HS-27A (cell line): Measurements from ENCODE around the gene IRX5.

Source experiments
- DNase-seq: peaks from one replicate; pipeline ENCODE4 v3.0.0-alpha.2; 2012; ENCODE audit warnings: low read depth, missing footprints

IRX5 gene

DNA sequence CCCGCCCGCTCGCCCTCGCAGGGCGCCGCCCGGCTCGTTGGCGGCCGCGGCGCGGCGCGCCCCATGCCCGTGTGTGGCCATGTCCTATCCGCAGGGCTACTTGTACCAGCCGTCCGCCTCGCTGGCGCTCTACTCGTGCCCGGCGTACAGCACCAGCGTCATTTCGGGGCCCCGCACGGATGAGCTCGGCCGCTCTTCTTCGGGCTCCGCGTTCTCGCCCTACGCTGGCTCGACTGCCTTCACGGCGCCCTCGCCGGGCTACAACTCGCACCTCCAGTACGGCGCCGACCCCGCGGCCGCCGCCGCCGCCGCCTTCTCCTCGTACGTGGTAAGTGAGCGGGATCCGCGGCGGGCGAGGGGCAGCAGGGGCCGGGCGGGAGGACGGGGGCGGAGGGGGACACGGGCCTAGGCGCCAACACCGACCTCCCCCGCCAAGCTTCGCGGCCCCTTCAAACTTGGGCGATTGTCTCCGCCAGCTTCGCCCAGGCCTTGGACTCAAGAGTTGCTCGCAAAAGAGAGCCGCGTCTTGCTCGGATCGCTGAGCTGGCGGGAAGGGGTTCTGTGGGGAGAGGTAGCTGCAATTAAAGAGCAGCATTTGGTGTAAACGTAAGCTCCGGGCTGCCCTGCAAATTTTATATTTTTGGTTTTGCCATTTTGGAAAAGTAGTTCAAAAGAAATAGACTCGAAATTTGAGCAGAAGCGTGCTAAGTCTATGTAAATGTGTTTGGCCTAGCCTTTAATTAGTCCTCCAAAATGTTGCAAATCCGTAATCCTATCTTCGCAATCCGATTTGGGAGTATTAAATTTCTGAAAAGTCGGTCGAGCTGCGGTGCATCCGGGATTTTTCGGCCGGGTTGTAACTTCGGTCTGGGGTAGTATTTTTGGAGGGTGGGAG, 702 bp downstream of the IRX5 start:
- no peak for DNase-seq

DNA sequence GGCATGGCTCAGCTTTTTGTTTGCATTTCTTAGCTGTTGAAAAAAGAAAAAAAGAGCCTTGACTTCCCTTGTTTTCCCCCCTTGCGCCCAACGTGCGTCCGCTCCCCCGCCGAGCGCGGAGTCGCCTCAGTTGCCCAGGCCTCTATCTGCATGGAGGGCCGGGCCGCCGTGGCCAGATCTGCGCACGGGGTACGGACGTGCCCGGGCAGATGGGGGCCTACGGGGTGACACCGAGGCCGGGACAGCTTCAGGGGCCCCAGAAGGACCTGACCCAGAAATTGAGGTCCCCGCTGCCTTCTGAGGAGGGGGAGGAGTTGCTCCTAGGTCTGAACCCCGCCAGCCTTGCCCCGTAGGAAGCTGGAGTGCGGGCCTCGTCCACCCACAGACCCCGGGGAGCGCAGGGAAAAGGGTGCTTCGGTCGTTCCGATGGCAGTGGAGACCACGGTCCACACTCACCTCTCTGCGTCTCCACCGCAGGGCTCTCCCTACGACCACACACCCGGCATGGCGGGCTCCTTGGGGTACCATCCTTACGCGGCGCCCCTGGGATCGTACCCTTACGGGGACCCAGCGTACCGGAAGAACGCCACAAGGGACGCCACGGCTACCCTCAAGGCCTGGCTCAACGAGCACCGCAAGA, 1.5 kb downstream of the IRX5 start:
- no peak for DNase-seq

DNA sequence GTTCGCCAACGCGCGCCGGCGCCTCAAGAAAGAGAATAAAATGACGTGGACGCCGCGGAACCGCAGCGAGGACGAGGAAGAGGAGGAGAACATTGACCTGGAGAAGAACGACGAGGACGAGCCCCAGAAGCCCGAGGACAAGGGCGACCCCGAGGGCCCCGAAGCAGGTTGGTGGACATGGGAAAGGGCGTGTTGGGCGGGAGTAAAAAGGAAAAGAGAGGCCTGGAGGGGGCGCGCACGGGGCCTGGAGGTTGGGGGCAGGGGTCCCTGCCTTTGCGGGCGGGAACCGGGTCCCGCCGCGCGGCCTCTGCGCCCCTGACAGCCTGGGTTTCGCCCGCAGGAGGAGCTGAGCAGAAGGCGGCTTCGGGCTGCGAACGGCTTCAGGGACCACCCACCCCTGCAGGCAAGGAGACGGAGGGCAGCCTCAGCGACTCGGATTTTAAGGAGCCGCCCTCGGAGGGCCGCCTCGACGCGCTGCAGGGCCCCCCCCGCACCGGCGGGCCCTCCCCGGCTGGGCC, 2.1 kb downstream of the IRX5 start:
- no peak for DNase-seq

DNA sequence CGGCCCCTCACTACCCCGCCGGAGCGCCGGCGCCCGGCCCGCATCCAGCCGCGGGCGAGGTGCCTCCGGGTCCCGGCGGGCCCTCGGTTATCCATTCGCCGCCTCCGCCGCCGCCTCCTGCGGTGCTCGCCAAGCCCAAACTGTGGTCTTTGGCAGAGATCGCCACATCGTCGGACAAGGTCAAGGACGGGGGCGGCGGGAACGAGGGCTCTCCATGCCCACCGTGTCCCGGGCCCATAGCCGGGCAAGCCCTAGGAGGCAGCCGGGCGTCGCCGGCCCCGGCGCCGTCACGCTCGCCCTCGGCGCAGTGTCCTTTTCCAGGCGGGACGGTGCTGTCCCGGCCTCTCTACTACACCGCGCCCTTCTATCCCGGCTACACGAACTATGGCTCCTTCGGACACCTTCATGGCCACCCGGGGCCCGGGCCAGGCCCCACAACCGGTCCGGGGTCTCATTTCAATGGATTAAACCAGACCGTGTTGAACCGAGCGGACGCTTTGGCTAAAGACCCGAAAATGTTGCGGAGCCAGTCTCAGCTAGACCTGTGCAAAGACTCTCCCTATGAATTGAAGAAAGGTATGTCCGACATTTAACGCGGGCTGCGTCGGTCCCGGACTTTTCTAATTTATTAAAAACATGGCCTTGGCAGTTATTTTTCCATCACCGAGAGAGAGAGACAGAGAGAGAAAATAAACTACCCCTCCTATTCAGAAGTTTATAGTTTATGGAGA, 2.8 kb downstream of the IRX5 start:
- no peak for DNase-seq

DNA sequence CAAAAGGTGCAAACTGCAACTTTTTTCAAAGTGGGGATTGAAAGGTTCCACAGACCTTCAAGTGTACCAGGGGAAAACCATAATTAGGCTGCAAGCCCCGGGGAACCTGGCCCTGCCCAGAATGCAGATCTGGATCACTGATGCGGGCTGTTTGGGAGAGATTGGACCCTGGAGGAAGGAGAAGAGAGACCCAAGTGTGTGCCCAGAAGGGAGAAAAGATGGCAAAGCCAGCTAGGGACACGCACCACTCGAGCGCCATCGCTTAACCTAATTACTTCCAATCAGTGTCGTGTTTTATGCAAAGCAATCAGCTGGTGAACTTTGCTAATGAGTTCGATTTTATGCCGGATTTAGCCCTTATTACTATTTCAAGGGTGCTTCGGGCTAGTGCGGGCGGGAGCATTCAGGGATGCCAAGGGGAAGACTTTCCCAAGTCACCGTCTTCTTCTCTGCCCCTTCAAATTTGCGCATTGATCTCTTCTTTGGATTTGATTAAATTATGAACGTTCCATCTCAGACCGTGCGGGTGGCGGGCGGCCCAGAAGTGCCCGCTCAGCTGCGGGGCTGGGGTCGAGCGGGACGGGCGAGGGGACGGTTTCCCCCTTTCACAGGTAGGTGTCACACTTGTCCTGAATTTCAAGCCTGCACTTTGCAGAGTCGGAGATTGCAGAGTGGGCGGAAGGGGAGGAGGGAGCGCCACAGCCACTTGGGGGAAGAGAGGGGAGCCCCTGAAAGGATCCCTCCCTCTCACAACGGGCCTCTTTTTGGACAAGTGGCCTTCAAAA, 4.0 kb downstream of the IRX5 start:
- no peak for DNase-seq

DNA sequence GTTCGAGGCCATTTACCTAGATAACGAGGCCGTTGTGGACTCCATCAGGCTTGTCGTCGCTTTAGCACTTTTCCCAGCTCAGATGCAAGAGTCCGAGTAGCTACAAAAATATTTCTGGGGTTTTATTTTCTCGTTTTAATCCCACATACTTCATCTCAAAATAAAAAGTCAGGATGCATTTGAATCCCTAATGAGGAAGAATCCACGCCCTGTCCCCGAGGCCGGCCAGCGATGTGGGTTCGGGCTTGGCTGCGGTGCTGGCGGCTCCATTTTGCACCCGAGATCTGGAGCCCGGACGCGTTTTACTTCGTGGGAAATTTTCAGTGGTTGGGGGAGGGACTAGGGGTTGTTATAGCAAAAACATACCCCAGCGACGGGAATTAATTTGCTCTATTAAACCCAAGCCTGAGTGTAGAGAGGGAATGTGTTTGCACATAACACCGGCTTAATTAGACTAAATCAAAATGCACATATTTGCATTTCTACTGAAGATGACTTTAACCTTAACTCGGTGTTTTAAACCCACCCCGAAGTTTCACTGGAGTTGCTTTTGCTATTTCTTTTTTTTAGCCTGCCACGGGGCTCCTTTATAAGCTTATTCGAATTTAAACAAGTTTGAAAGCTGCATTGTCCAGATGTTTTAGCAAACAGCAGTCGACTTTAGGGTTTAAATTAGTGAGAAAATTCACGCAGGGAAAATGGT, 4.8 kb downstream of the IRX5 start:
- DNase-seq: no peak

DNA sequence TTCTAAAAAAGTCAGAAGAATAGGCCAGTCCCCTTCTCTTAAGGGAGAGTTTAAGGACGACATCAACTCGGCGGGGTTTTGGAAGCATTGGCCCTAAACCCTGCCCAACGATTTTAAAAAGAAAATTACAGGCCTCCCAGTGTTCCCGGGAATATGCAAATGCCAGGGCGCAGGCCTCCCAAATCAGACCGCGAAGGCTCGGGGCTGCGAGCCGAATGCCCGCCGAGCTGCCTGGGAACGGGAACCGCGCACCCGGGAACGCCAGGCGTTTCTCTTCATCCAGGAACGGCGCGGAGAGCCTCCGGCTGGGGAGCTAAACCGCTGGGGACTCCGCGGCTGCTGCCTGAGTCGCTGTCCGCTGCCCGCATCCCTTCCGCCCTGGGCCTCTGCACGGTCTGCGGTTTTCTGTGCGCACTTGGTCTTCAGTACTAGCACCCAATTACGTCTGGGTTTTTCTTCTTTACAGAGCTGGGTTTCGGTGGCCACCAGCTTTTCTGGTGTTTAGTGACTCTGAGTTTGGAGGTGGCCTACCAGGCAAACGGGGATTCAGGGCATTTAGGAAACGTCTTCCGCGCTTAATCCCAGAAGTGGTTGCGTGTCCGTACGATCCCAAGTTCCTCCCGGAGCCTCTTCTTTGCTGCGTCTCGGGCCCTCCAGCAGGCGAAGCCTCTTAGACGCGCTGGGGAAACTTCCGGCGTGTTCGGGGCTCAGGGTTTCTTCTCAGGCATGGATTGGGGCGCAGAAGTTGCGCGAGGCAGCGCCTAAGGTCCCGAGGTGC, 5.7 kb downstream of the IRX5 start:
- no peak for DNase-seq

DNA sequence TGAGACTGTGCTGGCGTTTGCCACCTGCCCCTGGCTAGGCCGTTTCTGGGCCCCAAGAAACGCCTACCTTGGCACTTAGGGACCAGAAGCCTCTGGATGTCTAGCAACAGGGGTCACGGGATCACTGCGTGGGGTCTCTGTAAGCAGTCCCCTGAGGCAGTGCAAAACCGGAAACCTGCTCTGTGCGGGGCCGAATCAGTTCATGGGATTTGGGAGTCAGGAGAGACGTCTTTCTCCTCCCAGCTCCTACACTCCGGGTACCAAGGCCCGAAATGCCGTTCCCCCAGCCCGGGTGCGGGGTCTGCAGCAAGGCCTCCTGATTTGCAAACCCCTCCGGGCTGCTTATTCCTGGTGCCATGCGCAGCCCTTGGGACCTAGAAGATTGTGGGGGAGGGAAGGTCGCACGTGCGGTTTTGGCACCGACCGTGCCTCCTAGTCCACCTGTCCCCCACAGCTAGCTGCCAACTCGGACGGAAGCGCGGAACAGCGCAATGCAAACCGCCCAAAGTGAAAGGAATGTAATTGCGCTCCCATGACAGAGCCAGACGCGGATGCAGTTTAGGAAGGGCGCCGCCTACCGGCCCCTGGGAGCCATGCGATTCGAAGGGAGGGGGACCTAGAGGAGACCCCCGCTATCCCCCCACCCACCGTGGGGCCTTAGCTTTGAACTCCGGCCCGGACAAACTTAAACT, 6.5 kb downstream of the IRX5 start:
- no peak for DNase-seq

DNA sequence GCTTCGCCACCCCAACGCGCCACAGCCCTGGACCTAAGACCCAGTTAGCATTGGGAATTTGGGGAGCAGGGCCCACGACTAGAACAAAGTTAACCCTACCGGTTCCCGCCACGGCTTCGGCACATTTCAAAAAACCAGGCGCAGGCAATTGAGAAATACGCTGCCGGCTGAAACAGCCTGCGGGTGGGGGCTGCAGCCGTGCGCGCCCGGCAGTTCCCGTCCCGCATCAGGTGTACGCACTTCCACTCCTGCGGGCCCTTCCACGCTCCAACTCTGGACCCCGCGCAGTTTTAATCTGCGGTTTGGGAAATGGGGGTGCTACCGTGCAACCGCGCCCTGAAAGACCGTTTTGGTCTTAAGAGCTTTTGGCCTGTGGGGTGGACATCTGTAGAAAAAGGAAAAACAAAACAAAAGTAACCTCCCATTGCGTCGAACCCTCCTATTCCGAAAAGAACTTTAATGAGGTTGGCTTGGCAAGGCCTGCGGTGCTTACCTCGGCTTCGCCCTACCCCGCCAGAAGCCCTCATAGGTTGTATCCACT, 7.1 kb downstream of the IRX5 start:
- no peak for DNase-seq

DNA sequence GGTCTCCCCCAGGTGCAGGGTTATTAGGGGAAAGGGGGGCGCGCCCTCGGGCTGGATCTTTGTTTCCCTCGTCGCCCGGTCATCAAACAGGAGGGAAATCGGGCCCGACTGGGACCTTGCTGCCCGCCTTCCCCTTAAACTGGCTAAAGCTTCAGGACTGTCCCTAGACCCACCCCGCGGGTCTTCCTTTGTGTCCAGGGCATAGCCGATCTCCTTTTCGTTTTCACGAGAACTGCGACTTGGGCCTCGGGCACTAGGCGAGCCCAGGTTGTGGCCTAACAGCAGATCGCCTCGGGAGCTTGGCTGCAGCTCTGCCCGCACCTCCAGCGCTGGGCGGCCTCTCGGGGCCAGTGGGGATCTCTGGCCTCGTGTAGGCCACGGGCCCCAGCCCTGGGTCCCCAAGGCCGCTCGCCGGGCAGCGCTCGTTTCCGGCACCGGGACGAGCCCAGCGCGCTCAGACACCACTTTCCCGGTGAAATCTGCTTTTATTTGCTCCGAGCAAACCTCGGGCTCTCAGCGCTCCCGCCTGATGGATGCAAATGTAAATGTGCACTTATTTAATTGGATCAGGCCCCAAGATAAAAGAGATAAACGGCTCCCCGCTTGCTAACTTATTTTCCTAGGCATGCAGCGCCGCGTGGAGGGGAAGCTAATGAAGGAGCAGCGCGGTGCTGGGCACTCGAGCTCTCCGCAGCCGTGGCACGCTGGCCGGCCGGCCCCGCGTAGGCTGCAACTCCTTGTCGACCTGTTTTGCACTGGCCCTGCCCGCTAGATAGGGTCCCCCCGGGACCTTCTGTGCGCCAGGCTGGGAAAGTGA, 7.8 kb downstream of the IRX5 start:
- DNase-seq: no peak

DNA sequence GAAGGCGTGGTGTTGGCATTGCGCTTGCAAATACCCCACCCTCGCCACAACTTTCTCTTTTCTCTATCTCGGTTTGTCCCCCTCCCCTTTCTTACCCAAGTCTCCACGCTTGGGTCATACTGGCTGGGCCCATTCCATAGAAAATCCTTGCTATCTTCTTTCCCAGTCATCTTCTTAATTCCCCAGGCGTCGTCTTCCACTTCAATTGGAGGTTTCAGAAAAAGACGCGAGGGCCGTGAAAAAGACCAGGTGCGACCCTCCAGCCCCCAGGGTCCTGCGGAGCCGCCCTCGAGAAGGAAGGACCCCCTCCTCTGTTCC, 8.3 kb downstream of the IRX5 start:
- no peak for DNase-seq

DNA sequence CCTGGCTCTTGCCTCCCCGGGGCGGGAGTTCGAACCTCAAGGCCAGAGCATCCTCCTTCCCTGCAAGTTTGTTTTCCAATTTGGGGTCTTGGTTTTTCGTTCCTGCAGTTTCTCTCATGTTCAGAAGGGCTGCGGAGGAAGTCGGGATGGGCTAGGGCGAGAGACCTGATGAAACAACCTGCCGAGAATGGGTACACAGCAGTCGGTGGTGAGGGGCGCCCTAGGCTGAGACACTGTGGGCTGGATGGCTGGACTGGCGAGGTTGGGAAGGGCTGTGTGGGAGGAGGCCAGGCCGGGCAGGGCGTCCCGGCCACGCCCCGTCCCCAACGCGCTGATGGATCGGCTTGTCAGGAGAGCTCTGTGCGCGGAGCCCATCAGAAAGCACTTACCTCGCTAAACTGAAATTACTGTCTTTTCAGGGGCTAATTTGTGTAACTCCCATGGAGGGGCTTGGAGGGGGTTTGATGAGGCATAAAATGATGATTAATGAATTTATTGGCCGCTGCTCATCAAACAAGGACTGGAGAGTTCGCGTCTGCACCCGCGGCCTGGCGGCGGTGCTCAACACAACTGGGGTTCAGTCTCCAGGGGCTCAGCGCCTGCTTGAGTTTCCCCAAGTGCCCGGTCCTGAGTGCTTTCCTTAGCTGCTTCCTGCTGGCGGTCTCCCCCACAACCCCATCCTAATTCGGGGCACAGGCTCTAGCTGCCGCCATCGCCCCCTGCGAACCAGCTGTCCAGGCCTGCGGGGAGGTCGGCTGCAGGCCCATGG, 9.0 kb downstream of the IRX5 start:
- no peak for DNase-seq

DNA sequence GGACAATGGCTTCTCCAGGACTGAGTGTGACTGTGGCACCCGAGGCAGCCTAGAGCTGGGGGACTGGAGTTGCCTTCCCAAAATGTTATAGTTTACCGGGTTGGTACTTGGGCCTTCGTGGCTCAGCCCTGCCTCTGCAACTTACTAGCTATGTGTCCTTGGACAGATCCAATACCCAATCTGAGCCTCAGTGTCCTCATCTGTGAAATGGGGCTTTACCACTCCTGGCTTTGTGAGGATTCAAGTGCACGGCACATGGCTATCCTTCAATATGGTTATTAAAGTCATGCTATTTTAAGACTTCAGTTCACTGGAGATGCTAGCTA, 9.6 kb downstream of the IRX5 start:
- no peak for DNase-seq

DNA sequence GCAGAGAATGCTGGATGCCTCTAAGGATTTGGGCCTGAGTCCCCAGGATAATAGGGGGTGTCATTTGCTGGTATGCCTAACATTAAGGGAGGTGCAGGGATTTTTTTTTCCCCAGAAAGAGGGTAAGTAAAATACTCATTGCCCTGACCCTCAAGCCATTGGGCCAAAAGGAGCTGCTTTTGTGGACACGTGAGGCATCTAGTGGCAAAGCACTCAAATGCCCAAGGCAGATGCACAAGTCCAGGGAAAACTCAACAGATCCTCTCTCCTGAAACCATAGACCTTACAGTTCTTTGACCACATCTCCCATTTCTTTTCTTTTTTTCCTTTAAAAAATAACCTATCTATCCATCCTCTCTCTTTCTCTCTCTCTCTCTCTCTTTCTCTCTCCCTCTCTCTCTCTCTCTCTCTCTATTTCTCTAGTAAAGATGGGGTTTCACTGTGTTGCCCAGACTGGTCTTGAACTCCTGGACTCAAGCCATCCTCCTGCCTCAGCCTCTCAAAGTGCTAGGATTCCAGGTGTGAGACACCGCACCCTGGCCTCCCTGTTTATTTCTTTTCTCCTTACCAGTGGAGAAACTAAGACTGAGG, 11.8 kb downstream of the IRX5 start:
- no peak for DNase-seq

DNA sequence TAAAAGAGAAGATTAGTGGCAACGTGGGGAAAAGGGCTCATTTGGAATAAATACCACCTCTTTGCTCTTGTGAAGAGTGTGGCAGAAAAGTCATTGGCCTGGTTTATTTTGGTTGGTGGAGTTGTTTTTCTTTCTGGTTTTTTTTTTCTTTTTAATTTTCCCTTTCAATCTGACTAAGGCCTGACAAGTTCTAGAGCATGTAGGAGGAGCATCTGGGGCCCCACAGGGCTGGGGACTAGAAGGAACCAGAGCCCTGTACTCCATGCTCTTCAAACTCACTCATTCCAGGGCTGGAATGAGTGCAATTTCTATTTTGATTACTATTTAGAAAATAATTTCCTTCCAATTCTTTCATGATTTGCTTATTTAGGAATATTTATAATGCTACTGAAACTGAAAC, 13.3 kb downstream of the IRX5 start:
- no peak for DNase-seq

DNA sequence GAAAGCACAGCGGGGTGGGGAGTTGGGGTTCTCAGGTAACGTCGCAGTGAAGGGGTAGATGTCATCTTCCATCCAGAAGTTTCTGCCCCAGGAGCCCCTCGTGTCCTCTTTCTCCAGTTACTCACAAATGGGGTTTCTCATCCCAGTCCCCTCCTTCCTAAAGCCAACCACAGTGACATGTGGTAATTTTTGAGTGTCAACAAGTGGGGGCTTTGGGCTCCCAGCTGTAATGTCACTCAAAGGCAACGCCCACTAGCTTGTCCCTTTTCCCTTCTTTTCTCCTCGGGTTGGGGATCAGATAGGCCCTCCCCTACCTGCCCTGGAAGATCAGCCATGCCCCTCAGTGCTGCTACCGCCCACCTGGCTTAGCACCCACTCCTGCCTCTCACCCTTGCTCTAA, 14.4 kb downstream of the IRX5 start:
- no peak for DNase-seq

DNA sequence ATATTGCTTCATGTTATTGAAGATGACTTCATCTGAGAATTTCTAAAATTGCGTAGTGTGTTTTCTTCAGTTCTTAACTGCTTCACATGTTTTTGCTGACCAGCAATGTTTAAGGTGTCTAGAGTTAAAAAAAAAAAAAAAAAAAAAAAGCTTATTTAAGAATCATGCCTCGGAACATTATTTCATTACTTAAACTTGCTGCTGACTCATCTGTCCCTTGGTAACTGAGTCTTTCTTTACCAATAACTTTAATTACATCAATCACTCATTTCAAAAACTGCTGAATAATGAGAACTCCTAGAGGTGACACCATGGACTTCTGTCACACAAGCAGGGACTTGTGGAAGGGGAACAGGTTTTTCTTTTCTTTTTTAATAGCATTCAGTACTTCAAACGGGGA, 16.2 kb downstream of the IRX5 start:
- DNase-seq: no peak

DNA sequence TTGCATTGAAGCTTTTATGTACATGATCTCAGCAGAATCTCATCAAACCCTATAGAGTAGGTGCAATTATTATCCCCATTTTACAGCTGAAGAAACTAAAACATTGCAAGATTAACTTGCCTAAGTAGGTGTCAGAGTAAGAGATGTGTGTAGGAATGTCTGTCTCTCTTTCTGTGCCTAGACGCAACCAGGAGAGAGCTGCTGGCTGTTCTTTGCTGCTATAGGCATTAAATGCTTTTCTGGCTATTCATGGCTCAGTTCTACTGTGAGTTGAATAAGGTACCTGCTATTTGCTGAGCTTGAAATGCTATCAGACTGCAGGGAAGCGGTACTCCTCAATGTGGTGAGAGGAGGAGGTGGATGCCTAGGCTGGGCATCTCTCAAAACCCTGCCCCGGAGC, 17.0 kb downstream of the IRX5 start:
- DNase-seq: no peak
